ENCODE data around the gene TLR7.

GRCh38 chrX:12891915-12892506, 25.1 kb downstream of the TLR7 start:
- no peak for TF ChIP-seq CTCF (conservative IDR thresholded peaks at IDR 0.05; ENCODE audit: low read depth, low read length)
- TF ChIP-seq EZH2 (IDR thresholded peaks at IDR 0.05; ENCODE audit: borderline replicate concordance, low read depth, low read length, poor library complexity, severe bottlenecking) = no peak
